Body of pancreas (tissue), 4 donors: ENCODE data around the gene RIPOR2. TPM values are rescaled to one million over a fixed set of nuclear protein-coding genes. Genes with fewer than 3 reads are reported as not detected.
"Not testable (repeated sequence)": the region's sequence is repeated elsewhere in the genome, so short reads cannot be mapped to it uniquely, and the experiment has no call there.

Source experiments
- ATAC-seq: fragments of 150-250 bp; one replicate; pipeline ENCODE4 v1.9.1; 2016
- DNase-seq, 4 donors: peaks; one replicate each; pipeline ENCODE4 v3.0.0-alpha.2; 2019
- H3K27ac ChIP-seq, 4 donors: fragments of 200-600 bp; sonication (generic); 1 replicate in 3 of 4; 2 replicates in 1 of 4; pipeline versions ENCODE4 v1.5.1 to v1.6.1; 2016 to 2019; ENCODE audit warnings: mild to moderate bottlenecking in 1 of 4, mixed read lengths in 1 of 4, moderate library complexity in 1 of 4
- H3K27me3 ChIP-seq, 2 donors: fragments of 200-600 bp; sonication (generic); one replicate each; pipeline ENCODE4 v1.6.0; 2016; ENCODE audit warnings: mild to moderate bottlenecking in 1 of 2
- H3K36me3 ChIP-seq, 2 donors: fragments of 200-600 bp; sonication (generic); replicated peaks in 1 of 2; 2 replicates each; pipeline ENCODE4 v1.5.1; 2016; ENCODE audit warnings: low read depth in 2 of 2; ENCODE audit not compliant: insufficient read depth in 1 of 2
- H3K4me1 ChIP-seq: fragments of 200-600 bp; sonication (generic); one replicate; pipeline ENCODE4 v1.6.0; 2016
- H3K4me3 ChIP-seq, 2 donors: fragments of 200-600 bp; sonication (generic); 1 replicate in 1 of 2; 2 replicates in 1 of 2; pipeline ENCODE4 v1.5.1; 2016 to 2019
- H3K9me3 ChIP-seq, 3 donors: fragments of 200-600 bp; sonication (generic); 1 replicate in 2 of 3; 2 replicates in 1 of 3; pipeline ENCODE4 v1.5.1; 2016
- CTCF ChIP-seq, 7 experiments: fragments of 450-650 bp in 4 of 7; fragments of 200-600 bp in 3 of 7; sonication (generic) in 3 of 7; IDR thresholded peaks; one replicate each; pipeline ENCODE4 v1.5.1; 2016 to 2019; ENCODE audit warnings: antibody characterized with exemption in 7 of 7
- POLR2A ChIP-seq, 3 donors: fragments of 450-650 bp; IDR thresholded peaks; one replicate each; pipeline ENCODE4 v1.6.1; 2016; ENCODE audit warnings: antibody characterized with exemption in 3 of 3, mild to moderate bottlenecking in 2 of 3
- WGBS, 2 donors: methylation state at CpG; one replicate each; pipeline ENCODE4 v1.1.5; 2017; 5-methylcytosine and 5-hydroxymethylcytosine counted together
- intact Hi-C: fragments of 100-400 bp; cut with DNase I; formaldehyde crosslinking; loops from one replicate; pipeline ENCODE4 v1.15.1; 2023
- total RNA-seq, 2 donors: library from RNA; depleted of rRNA; stranded (reverse); fragments of >200 nt; gene quantifications; one replicate each; pipeline ENCODE4 v1.1.0, GENCODE V29; 2016

Gene RIPOR2
- total RNA-seq, 2 donors from 2014 or later, result 1.3 to 1.6 TPM

- Histone ChIP-seq H3K27me3 (no peaks in the 10 kb centered on the region), H3K4me1 (no peaks in the 10 kb centered on the region), H3K27ac (no peak overlapping the region), H3K9me3 (peaks cover 0 to 3% (median 0%) of the 10 kb centered on the region in 3 donors), H3K4me3 (no peak overlapping the region), H3K36me3 (no peaks in the 10 kb centered on the region)
- TF ChIP-seq CTCF (IDR thresholded peaks at IDR 0.05), result no peak
- no peak for TF ChIP-seq POLR2A (IDR thresholded peaks at IDR 0.05)
- intact Hi-C loops, result no loop called here
- no peak for ATAC-seq
- no peak for DNase-seq
- 79 to 82% methylated on average over 3 of the region's 3 CpGs for WGBS, 2 donors
These were observed 53.5 kb downstream of the RIPOR2 start for GRCh38 chr6:24882295-24882694.

- Histone ChIP-seq H3K4me3 (no peak overlapping the region), H3K36me3 (no peaks in the 10 kb centered on the region), H3K27ac (no peak overlapping the region), H3K27me3 (no peaks in the 10 kb centered on the region), H3K4me1 (no peaks in the 10 kb centered on the region), H3K9me3 (peaks cover 0 to 3% (median 0%) of the 10 kb centered on the region in 3 donors)
- ATAC-seq (no peak), DNase-seq (no peak)
- TF ChIP-seq CTCF (IDR thresholded peaks at IDR 0.05), result no peak
- WGBS, 2 donors, result 86 to 89% methylated on average over 3 of the region's 3 CpGs
- intact Hi-C loops, result no loop called here
These were observed 54.4 kb downstream of the RIPOR2 start for GRCh38 chr6:24881376-24881775.

- DNase-seq (no peak), ATAC-seq (no peak)
- Histone ChIP-seq H3K36me3 (no peaks in the 10 kb centered on the region), H3K9me3 (peaks cover 0 to 3% (median 0%) of the 10 kb centered on the region in 3 donors), H3K4me3 (no peak overlapping the region), H3K4me1 (no peaks in the 10 kb centered on the region), H3K27me3 (no peaks in the 10 kb centered on the region), H3K27ac (no peak overlapping the region)
- TF ChIP-seq CTCF (IDR thresholded peaks at IDR 0.05), result no peak
- TF ChIP-seq POLR2A (IDR thresholded peaks at IDR 0.05), result no peak
- intact Hi-C loops, result no loop called here
These were observed 55.3 kb downstream of the RIPOR2 start for GRCh38 chr6:24880451-24880850.

GRCh38 chr6:24879351-24879750 lies 56.4 kb downstream of the RIPOR2 start:
- 94 to 97% methylated on average over 3 of the region's 3 CpGs for WGBS, 2 donors
- intact Hi-C loops, result no loop called here
- TF ChIP-seq CTCF (IDR thresholded peaks at IDR 0.05), result no peak
- TF ChIP-seq POLR2A (IDR thresholded peaks at IDR 0.05), result no peak
- H3K4me3 ChIP-seq, result no peak overlapping the region
- H3K27me3 ChIP-seq, result no peaks in the 10 kb centered on the region
- H3K27ac ChIP-seq, result no peak overlapping the region
- no peaks in the 10 kb centered on the region for H3K36me3 ChIP-seq
- peaks cover 0 to 3% (median 0%) of the 10 kb centered on the region in 3 donors for H3K9me3 ChIP-seq
- DNase-seq, result no peak
- ATAC-seq, result no peak
- no peaks in the 10 kb centered on the region for H3K4me1 ChIP-seq

- H3K4me3 ChIP-seq, intact Hi-C loops, H3K4me1 ChIP-seq, H3K9me3 ChIP-seq, H3K27me3 ChIP-seq, H3K27ac ChIP-seq, H3K36me3 ChIP-seq, ATAC-seq, DNase-seq: not testable (repeated sequence)
- 74 to 79% methylated on average over 4 of the region's 4 CpGs for WGBS, 2 donors
These were observed 58.0 kb downstream of the RIPOR2 start for GRCh38 chr6:24877747-24878146.
